Lower leg skin (tissue), 3 donors: ENCODE results near the gene LRP5.

ENCODE experiments used
- POLR2A ChIP-seq, 2 donors: fragments of 450-650 bp; IDR thresholded peaks; one replicate each; pipeline ENCODE4 v1.6.1; 2016 to 2017; ENCODE audit warnings: antibody characterized with exemption in 2 of 2, mild to moderate bottlenecking in 1 of 2, moderate library complexity in 1 of 2
- TF ChIP-seq, protein P1 (sequence below), 3 donors: fragments of 450-650 bp; IDR thresholded peaks; one replicate each; pipeline ENCODE4 v1.5.1; 2016; ENCODE audit warnings: antibody characterized with exemption in 3 of 3, mild to moderate bottlenecking in 3 of 3, moderate library complexity in 2 of 3

DNA sequence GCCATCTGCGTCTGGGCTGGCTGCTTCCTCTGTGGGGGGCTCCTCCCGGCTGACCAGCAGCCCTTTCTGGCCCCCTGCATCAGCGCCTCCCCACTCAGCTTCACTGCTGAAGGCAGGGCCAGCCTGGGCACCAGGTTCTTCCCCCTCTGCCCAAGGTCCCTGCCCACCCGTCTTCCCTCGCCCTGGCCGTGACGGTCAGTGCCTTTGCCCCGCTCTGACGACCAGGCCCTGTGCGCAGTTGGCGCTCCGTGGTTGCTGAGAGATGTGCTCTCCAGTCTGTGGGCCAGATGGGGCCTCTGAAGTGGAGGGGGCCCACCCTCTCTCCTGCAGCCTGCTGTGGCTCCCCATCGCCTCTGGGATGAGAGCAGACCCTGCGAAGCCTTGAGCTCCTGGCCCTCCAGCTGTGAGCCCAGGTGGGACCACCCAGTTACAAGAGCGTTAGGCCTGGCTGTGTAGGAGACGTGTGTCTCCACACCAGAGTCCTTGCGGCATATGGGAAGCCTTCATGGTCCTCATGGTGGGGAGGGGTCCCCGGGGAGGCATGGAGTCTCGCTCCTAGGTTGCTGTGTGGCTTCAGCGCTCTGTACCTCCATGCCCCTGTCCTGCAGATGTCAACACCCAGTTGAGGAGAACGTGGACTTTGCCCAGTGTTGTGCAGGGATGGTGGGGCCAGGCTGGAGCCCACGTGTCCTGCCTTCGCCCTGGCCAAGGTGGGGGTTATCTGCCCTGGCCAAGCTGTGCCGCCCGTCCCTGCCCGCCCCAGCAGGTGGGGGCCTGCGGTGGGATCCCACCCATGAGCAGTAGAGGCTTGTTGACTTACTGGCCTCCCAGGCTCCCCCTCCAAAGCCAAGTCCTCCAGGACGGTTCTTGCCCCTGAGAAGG, 14.2 kb downstream of the LRP5 start:
- TF ChIP-seq, protein P1, sequence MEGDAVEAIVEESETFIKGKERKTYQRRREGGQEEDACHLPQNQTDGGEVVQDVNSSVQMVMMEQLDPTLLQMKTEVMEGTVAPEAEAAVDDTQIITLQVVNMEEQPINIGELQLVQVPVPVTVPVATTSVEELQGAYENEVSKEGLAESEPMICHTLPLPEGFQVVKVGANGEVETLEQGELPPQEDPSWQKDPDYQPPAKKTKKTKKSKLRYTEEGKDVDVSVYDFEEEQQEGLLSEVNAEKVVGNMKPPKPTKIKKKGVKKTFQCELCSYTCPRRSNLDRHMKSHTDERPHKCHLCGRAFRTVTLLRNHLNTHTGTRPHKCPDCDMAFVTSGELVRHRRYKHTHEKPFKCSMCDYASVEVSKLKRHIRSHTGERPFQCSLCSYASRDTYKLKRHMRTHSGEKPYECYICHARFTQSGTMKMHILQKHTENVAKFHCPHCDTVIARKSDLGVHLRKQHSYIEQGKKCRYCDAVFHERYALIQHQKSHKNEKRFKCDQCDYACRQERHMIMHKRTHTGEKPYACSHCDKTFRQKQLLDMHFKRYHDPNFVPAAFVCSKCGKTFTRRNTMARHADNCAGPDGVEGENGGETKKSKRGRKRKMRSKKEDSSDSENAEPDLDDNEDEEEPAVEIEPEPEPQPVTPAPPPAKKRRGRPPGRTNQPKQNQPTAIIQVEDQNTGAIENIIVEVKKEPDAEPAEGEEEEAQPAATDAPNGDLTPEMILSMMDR (IDR thresholded peaks at IDR 0.05), result no peak
- no peak for TF ChIP-seq POLR2A (IDR thresholded peaks at IDR 0.05)
